GM19328 (cell line): ENCODE measurements around the gene CACNA1D.
"Not testable (repeated sequence)": the region's sequence is repeated elsewhere in the genome, so short reads cannot be mapped to it uniquely, and the experiment has no call there.

ENCODE experiments used
- ATAC-seq: cut with Tn5 transposase; IDR thresholded peaks from one replicate; pipeline ENCODE4 v1.9.1; 2021; ENCODE audit warnings: mild to moderate bottlenecking, moderate library complexity; ENCODE audit not compliant: unreplicated experiment

The CACNA1D gene

GRCh38 chr3:53570709-53571108 is 76.3 kb downstream of the CACNA1D start:
- ATAC-seq = no peak

GRCh38 chr3:53571264-53571663 is 76.9 kb downstream of the CACNA1D start:
- no peak for ATAC-seq

- ATAC-seq = not testable (repeated sequence)
These were observed 77.8 kb downstream of the CACNA1D start for GRCh38 chr3:53572184-53572583.

- ATAC-seq = no peak
These were observed 83.1 kb downstream of the CACNA1D start for GRCh38 chr3:53577506-53577905.

- no peak for ATAC-seq
These were observed 85.2 kb downstream of the CACNA1D start for GRCh38 chr3:53579636-53580035.

GRCh38 chr3:53581671-53582070 is 87.3 kb downstream of the CACNA1D start:
- ATAC-seq = no peak

- no peak for ATAC-seq
These were observed 88.8 kb downstream of the CACNA1D start for GRCh38 chr3:53583161-53583690.

- ATAC-seq = no peak
These were observed 90.6 kb downstream of the CACNA1D start for GRCh38 chr3:53585049-53585448.

- no peak for ATAC-seq
These were observed 91.2 kb downstream of the CACNA1D start for GRCh38 chr3:53585627-53586026.

GRCh38 chr3:53588122-53588521 is 93.7 kb downstream of the CACNA1D start:
- no peak for ATAC-seq

GRCh38 chr3:53589201-53589600 is 94.8 kb downstream of the CACNA1D start:
- no peak for ATAC-seq

- no peak for ATAC-seq
These were observed 95.4 kb downstream of the CACNA1D start for GRCh38 chr3:53589806-53590205.

GRCh38 chr3:53590606-53591005 is 96.2 kb downstream of the CACNA1D start:
- ATAC-seq = no peak

GRCh38 chr3:53591646-53592045 is 97.2 kb downstream of the CACNA1D start:
- no peak for ATAC-seq

- no peak for ATAC-seq
These were observed 98.5 kb downstream of the CACNA1D start for GRCh38 chr3:53592862-53593261.

GRCh38 chr3:53593611-53594010 is 99.2 kb downstream of the CACNA1D start:
- ATAC-seq = no peak

- no peak for ATAC-seq
These were observed 99.9 kb downstream of the CACNA1D start for GRCh38 chr3:53594276-53594675.

GRCh38 chr3:53595660-53596059 is 101.2 kb downstream of the CACNA1D start:
- ATAC-seq = no peak

GRCh38 chr3:53597136-53597915 is 102.9 kb downstream of the CACNA1D start:
- ATAC-seq = no peak

- ATAC-seq = no peak
These were observed 105.4 kb downstream of the CACNA1D start for GRCh38 chr3:53599771-53600170.

GRCh38 chr3:53602866-53603265 is 108.5 kb downstream of the CACNA1D start:
- no peak for ATAC-seq

GRCh38 chr3:53604232-53604631 is 109.8 kb downstream of the CACNA1D start:
- ATAC-seq = no peak

GRCh38 chr3:53606793-53607192 is 112.4 kb downstream of the CACNA1D start:
- ATAC-seq = no peak
